HEK293 (cell line): ENCODE results near the gene SDF2L1.

Source experiments
- BCL11B ChIP-seq: fragments of 450-650 bp; formaldehyde crosslinking; IDR thresholded peaks from 2 replicates; pipeline ENCODE4 v1.5.1; 2016; ENCODE audit warnings: low read depth, missing biosample characterization, missing genetic modification characterization
- GLI4 ChIP-seq: fragments of 450-650 bp; formaldehyde crosslinking; IDR thresholded peaks from 2 replicates; pipeline ENCODE4 v1.5.1; 2016; ENCODE audit warnings: missing biosample characterization, missing genetic modification characterization
- KLF1 ChIP-seq: fragments of 450-650 bp; formaldehyde crosslinking; IDR thresholded peaks from 2 replicates; pipeline ENCODE4 v1.5.1; 2016; ENCODE audit warnings: missing biosample characterization, missing genetic modification characterization
- KLF10 ChIP-seq: fragments of 450-650 bp; IDR thresholded peaks from 2 replicates; pipeline ENCODE4 v1.5.1; 2018; ENCODE audit warnings: missing biosample characterization, mild to moderate bottlenecking, missing genetic modification characterization
- KLF16 ChIP-seq: fragments of 450-650 bp; formaldehyde crosslinking; IDR thresholded peaks from 2 replicates; pipeline ENCODE4 v1.5.1; 2017; ENCODE audit warnings: missing biosample characterization, missing genetic modification characterization
- KLF7 ChIP-seq: fragments of 450-650 bp; formaldehyde crosslinking; IDR thresholded peaks from 2 replicates; pipeline ENCODE4 v1.5.1; 2016; ENCODE audit warnings: missing biosample characterization, missing genetic modification characterization, borderline replicate concordance
- KLF8 ChIP-seq: fragments of 450-650 bp; formaldehyde crosslinking; IDR thresholded peaks from 2 replicates; pipeline ENCODE4 v1.5.1; 2016; ENCODE audit warnings: missing biosample characterization, missing genetic modification characterization
- KLF9 ChIP-seq: fragments of 450-650 bp; formaldehyde crosslinking; IDR thresholded peaks from 2 replicates; pipeline ENCODE4 v1.5.1; 2016; ENCODE audit warnings: missing biosample characterization, missing genetic modification characterization, low read depth
- OSR2 ChIP-seq: fragments of 450-650 bp; formaldehyde crosslinking; IDR thresholded peaks from 2 replicates; pipeline ENCODE4 v1.5.1; 2016; ENCODE audit warnings: missing biosample characterization, missing genetic modification characterization
- WT1 ChIP-seq: fragments of 450-650 bp; formaldehyde crosslinking; IDR thresholded peaks from 2 replicates; pipeline ENCODE4 v1.5.1; 2016; ENCODE audit warnings: missing biosample characterization, missing genetic modification characterization
- YY2 ChIP-seq: fragments of 450-650 bp; formaldehyde crosslinking; IDR thresholded peaks from 2 replicates; pipeline ENCODE4 v1.5.1; 2016; ENCODE audit warnings: missing biosample characterization, missing genetic modification characterization
- ZBTB48 ChIP-seq: fragments of 450-650 bp; formaldehyde crosslinking; IDR thresholded peaks from 2 replicates; pipeline ENCODE4 v1.5.1; 2016; ENCODE audit warnings: missing biosample characterization, missing genetic modification characterization
- ZBTB8A ChIP-seq: fragments of 450-650 bp; formaldehyde crosslinking; IDR thresholded peaks from 2 replicates; pipeline ENCODE4 v1.5.1; 2016; ENCODE audit warnings: missing biosample characterization, missing genetic modification characterization
- ZFP69B ChIP-seq: fragments of 450-650 bp; formaldehyde crosslinking; IDR thresholded peaks from 2 replicates; pipeline ENCODE4 v1.5.1; 2016; ENCODE audit warnings: missing biosample characterization, missing genetic modification characterization
- ZNF133 ChIP-seq: fragments of 450-650 bp; formaldehyde crosslinking; IDR thresholded peaks from 2 replicates; pipeline ENCODE4 v1.5.1; 2016; ENCODE audit warnings: missing biosample characterization, missing genetic modification characterization
- ZNF2 ChIP-seq: fragments of 450-650 bp; formaldehyde crosslinking; IDR thresholded peaks from 2 replicates; pipeline ENCODE4 v1.5.1; 2016; ENCODE audit warnings: missing biosample characterization, missing genetic modification characterization
- ZNF223 ChIP-seq: fragments of 450-650 bp; formaldehyde crosslinking; IDR thresholded peaks from 2 replicates; pipeline ENCODE4 v1.5.1; 2016; ENCODE audit warnings: missing biosample characterization, missing genetic modification characterization
- ZNF366 ChIP-seq: fragments of 450-650 bp; formaldehyde crosslinking; conservative IDR thresholded peaks from 2 replicates; pipeline ENCODE4 v1.5.1; 2016; ENCODE audit warnings: missing biosample characterization, missing genetic modification characterization
- ZNF391 ChIP-seq: fragments of 450-650 bp; formaldehyde crosslinking; IDR thresholded peaks from 2 replicates; pipeline ENCODE4 v1.5.1; 2016; ENCODE audit warnings: low read depth, missing biosample characterization, missing genetic modification characterization, borderline replicate concordance
- ZNF501 ChIP-seq: fragments of 450-650 bp; formaldehyde crosslinking; IDR thresholded peaks from 2 replicates; pipeline ENCODE4 v1.5.1; 2016; ENCODE audit warnings: missing biosample characterization, missing genetic modification characterization
- ZNF560 ChIP-seq: fragments of 450-650 bp; formaldehyde crosslinking; IDR thresholded peaks from 2 replicates; pipeline ENCODE4 v1.5.1; 2017; ENCODE audit warnings: missing biosample characterization, missing genetic modification characterization, borderline replicate concordance
- ZNF76 ChIP-seq: fragments of 450-650 bp; formaldehyde crosslinking; IDR thresholded peaks from 2 replicates; pipeline ENCODE4; 2016; ENCODE audit warnings: low read depth, missing biosample characterization, missing genetic modification characterization, borderline replicate concordance
- ZNF777 ChIP-seq: fragments of 450-650 bp; formaldehyde crosslinking; IDR thresholded peaks from 2 replicates; pipeline ENCODE4 v1.5.1; 2017; ENCODE audit warnings: missing biosample characterization, missing genetic modification characterization, borderline replicate concordance
- ZNF843 ChIP-seq: fragments of 450-650 bp; formaldehyde crosslinking; IDR thresholded peaks from 2 replicates; pipeline ENCODE4 v1.5.1; 2016; ENCODE audit warnings: missing biosample characterization, missing genetic modification characterization
- ZSCAN30 ChIP-seq: fragments of 450-650 bp; IDR thresholded peaks from 2 replicates; pipeline ENCODE4 v1.5.1; 2018; ENCODE audit warnings: missing biosample characterization, mild to moderate bottlenecking, missing genetic modification characterization, moderate library complexity
- ZXDB ChIP-seq: fragments of 450-650 bp; formaldehyde crosslinking; IDR thresholded peaks from 2 replicates; pipeline ENCODE4 v1.5.1; 2016; ENCODE audit warnings: missing biosample characterization, missing genetic modification characterization
- TF ChIP-seq, protein P1 (sequence below): fragments of 450-650 bp; formaldehyde crosslinking; IDR thresholded peaks from 2 replicates; pipeline ENCODE4 v1.5.1; 2016; ENCODE audit warnings: missing biosample characterization, missing genetic modification characterization
- TF ChIP-seq, protein P2 (sequence below): fragments of 450-650 bp; formaldehyde crosslinking; IDR thresholded peaks from 2 replicates; pipeline ENCODE4 v1.5.1; 2016; ENCODE audit warnings: missing biosample characterization, missing genetic modification characterization
- TF ChIP-seq, protein P3 (sequence below): fragments of 450-650 bp; formaldehyde crosslinking; IDR thresholded peaks from 2 replicates; pipeline ENCODE4 v1.5.1; 2016; ENCODE audit warnings: missing biosample characterization, missing genetic modification characterization
- TF ChIP-seq, protein P4 (sequence below): fragments of 450-650 bp; formaldehyde crosslinking; IDR thresholded peaks from 2 replicates; pipeline ENCODE4 v1.5.1; 2017; ENCODE audit warnings: missing biosample characterization, missing genetic modification characterization
- TF ChIP-seq, protein P5 (sequence below): fragments of 450-650 bp; formaldehyde crosslinking; IDR thresholded peaks from 2 replicates; pipeline ENCODE4 v1.5.1; 2016; ENCODE audit warnings: missing biosample characterization, missing genetic modification characterization

The SDF2L1 gene

DNA sequence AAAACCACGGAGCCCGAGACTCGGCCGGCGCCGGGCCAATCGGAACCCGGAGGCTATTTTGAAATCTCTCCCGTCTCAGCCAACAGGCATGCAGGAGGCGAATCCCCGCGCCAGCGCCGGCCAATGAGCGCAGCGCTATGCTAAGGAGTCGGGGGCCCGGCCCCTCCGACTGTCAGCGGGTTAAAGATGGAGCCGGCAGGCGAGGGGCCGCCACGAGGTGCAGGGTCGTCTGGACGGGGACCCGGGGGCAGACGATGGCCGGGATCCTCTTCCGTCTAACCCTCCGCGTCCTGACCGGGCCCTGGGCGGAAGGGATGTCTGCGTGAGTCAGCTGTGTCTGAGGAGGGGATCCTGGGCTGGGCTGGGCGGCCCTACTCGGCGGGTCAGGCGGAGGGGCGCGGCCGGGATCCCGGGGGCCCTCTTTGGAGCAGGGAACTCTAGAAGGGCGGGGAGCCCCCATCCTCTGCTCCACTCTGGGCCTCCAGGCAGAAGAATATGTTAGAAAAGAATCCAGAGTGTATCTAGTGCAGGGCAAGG, 10.0 kb downstream of the SDF2L1 start (continued):
- TF ChIP-seq, protein P1, sequence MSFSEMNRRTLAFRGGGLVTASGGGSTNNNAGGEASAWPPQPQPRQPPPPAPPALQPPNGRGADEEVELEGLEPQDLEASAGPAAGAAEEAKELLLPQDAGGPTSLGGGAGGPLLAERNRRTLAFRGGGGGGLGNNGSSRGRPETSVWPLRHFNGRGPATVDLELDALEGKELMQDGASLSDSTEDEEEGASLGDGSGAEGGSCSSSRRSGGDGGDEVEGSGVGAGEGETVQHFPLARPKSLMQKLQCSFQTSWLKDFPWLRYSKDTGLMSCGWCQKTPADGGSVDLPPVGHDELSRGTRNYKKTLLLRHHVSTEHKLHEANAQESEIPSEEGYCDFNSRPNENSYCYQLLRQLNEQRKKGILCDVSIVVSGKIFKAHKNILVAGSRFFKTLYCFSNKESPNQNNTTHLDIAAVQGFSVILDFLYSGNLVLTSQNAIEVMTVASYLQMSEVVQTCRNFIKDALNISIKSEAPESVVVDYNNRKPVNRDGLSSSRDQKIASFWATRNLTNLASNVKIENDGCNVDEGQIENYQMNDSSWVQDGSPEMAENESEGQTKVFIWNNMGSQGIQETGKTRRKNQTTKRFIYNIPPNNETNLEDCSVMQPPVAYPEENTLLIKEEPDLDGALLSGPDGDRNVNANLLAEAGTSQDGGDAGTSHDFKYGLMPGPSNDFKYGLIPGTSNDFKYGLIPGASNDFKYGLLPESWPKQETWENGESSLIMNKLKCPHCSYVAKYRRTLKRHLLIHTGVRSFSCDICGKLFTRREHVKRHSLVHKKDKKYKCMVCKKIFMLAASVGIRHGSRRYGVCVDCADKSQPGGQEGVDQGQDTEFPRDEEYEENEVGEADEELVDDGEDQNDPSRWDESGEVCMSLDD (tag by site-specific recombination) = peak; percentile 66
- TF ChIP-seq KLF16 (tag by site-specific recombination) = peak; percentile 81
- peak; percentile 68; the same call in 1 of the 2 replicates for TF ChIP-seq ZNF777 (tag by site-specific recombination)
- TF ChIP-seq ZNF133 = no peak
- TF ChIP-seq KLF7 (tag by site-specific recombination) = peak; percentile 76
- TF ChIP-seq, protein P2, sequence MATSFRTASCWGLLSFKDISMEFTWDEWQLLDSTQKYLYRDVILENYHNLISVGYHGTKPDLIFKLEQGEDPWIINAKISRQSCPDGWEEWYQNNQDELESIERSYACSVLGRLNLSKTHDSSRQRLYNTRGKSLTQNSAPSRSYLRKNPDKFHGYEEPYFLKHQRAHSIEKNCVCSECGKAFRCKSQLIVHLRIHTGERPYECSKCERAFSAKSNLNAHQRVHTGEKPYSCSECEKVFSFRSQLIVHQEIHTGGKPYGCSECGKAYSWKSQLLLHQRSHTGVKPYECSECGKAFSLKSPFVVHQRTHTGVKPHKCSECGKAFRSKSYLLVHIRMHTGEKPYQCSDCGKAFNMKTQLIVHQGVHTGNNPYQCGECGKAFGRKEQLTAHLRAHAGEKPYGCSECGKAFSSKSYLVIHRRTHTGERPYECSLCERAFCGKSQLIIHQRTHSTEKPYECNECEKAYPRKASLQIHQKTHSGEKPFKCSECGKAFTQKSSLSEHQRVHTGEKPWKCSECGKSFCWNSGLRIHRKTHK = no peak
- TF ChIP-seq ZNF501 = 0 out of 2 replicates have a peak, but pooled peaks have one; percentile 22
- 0 out of 2 replicates have a peak, but pooled peaks have one; percentile 39 for TF ChIP-seq ZNF391 (tag by site-specific recombination)
- 0 out of 2 replicates have a peak, but pooled peaks have one; percentile 47 for TF ChIP-seq ZNF2 (tag by site-specific recombination)
- no peak for TF ChIP-seq OSR2
- peak; percentile 85 for TF ChIP-seq KLF1 (tag by site-specific recombination)
- peak; percentile 54; the same call in 1 of the 2 replicates for TF ChIP-seq ZBTB48
- peak; percentile 78 for TF ChIP-seq KLF9 (tag by site-specific recombination)
- no peak for TF ChIP-seq GLI4
- TF ChIP-seq, protein P3, sequence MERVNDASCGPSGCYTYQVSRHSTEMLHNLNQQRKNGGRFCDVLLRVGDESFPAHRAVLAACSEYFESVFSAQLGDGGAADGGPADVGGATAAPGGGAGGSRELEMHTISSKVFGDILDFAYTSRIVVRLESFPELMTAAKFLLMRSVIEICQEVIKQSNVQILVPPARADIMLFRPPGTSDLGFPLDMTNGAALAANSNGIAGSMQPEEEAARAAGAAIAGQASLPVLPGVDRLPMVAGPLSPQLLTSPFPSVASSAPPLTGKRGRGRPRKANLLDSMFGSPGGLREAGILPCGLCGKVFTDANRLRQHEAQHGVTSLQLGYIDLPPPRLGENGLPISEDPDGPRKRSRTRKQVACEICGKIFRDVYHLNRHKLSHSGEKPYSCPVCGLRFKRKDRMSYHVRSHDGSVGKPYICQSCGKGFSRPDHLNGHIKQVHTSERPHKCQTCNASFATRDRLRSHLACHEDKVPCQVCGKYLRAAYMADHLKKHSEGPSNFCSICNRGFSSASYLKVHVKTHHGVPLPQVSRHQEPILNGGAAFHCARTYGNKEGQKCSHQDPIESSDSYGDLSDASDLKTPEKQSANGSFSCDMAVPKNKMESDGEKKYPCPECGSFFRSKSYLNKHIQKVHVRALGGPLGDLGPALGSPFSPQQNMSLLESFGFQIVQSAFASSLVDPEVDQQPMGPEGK (tag by site-specific recombination) = peak; percentile 93
- no peak for TF ChIP-seq ZNF366 (tag by site-specific recombination)
- no peak for TF ChIP-seq ZNF560 (tag by site-specific recombination)
- TF ChIP-seq, protein P4, sequence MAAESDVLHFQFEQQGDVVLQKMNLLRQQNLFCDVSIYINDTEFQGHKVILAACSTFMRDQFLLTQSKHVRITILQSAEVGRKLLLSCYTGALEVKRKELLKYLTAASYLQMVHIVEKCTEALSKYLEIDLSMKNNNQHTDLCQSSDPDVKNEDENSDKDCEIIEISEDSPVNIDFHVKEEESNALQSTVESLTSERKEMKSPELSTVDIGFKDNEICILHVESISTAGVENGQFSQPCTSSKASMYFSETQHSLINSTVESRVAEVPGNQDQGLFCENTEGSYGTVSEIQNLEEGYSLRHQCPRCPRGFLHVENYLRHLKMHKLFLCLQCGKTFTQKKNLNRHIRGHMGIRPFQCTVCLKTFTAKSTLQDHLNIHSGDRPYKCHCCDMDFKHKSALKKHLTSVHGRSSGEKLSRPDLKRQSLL (tag by site-specific recombination) = 0 out of 2 replicates have a peak, but pooled peaks have one; percentile 17
- peak; percentile 34; the same call in 1 of the 2 replicates for TF ChIP-seq ZFP69B (tag by site-specific recombination)
- TF ChIP-seq ZNF76 (tag by site-specific recombination) = 0 out of 2 replicates have a peak, but pooled peaks have one; percentile 14
- TF ChIP-seq ZSCAN30 (tag by site-specific recombination) = 0 out of 2 replicates have a peak, but pooled peaks have one; percentile 20
- no peak for TF ChIP-seq WT1 (tag by site-specific recombination)
- peak; percentile 88 for TF ChIP-seq KLF10 (tag by site-specific recombination)
- TF ChIP-seq, protein P5, sequence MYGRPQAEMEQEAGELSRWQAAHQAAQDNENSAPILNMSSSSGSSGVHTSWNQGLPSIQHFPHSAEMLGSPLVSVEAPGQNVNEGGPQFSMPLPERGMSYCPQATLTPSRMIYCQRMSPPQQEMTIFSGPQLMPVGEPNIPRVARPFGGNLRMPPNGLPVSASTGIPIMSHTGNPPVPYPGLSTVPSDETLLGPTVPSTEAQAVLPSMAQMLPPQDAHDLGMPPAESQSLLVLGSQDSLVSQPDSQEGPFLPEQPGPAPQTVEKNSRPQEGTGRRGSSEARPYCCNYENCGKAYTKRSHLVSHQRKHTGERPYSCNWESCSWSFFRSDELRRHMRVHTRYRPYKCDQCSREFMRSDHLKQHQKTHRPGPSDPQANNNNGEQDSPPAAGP = peak; percentile 44; the same call in 1 of the 2 replicates
- peak; percentile 86; the same call in 1 of the 2 replicates for TF ChIP-seq KLF8 (tag by site-specific recombination)
- TF ChIP-seq ZNF843 (tag by site-specific recombination) = no peak
- peak; percentile 71; the same call in 1 of the 2 replicates for TF ChIP-seq ZXDB (tag by site-specific recombination)
- TF ChIP-seq ZNF223 (tag by site-specific recombination) = peak; percentile 98
- 0 out of 2 replicates have a peak, but pooled peaks have one; percentile 70 for TF ChIP-seq ZBTB8A (tag by site-specific recombination)
- peak; percentile 72 for TF ChIP-seq YY2 (tag by site-specific recombination)
- TF ChIP-seq BCL11B = peak; percentile 60; the same call in 1 of the 2 replicates
